Hematopoietic multipotent progenitor cell treated with erythropoietin and hydrocortisone succinate and interleukin-3 and kit ligand, for 17 days (in vitro differentiated cells): ENCODE data around the gene ZFP90.
"Not testable (repeated sequence)": the region's sequence is repeated elsewhere in the genome, so short reads cannot be mapped to it uniquely, and the experiment has no call there.

Experiments
- DNase-seq: peaks from one replicate; pipeline ENCODE4 v3.0.0-alpha.2; 2015; ENCODE audit warnings: low spot score

The ZFP90 gene

DNA sequence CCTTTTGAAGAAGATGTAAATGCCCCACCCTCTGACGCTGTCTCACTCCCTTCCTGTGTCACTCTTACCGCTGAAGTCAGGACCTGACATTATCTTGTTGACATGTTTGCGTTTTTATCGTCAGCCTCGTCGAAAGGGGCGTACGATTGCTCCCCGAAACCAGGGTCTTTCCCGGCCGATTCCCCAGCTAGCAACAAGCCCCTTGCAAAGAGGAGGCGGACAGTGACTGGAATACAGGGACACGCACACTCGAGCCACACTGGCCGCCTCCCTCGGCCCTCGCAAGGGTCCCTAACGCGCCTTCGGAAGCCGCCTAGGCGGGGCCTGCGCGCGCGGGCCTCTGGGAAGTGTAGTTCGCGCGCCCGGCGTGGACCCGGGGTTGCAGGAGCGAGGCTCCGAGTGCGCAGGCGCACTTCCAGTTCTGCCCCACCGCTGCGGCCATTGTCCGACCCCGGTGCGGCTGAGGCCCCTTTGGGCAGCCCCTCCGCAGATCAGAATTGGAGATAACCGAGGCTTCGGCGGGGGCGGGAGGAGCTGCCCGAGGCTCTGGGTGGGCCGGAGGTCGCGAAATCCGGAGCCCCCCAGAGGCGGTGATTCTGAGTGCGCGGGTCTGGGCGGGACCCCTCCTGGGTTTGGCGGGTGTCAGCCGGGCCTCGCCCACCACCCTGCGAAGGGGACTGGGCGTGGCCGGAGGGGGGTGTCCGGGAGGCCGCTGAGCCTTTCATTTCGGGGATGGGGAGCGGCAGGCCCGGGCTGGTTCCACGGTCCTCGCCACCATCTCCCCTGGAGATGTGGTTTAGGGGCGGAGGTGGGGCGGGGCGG, at the start of gene ZFP90:
TSS of gene ZFP90 (plus strand) at position 412 of the 822 bp plus-strand sequence. CDS start 502 bp downstream, outside the sequence.
- peak; percentile 86 for DNase-seq

DNA sequence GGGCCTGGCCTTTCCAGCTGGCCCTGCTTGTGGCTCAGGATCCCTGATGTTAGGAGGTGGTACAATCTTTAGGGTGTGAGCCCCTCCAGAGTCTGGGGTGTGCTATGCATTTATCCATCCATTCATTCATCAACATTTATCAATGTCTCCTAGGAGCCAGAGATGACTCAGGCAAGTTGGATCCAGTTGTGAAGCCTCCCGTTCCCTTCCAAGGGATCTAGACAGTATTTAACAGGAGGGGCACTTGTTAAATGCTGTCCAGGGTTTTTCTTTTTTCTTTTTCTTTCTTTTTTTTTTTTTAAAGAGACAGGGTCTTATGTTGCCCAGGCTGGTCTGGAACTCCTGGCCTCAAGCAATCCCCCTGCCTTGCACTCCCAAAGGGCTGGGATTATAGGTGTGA, 48.7 kb upstream of the ZFP90 start:
- DNase-seq, result no peak

DNA sequence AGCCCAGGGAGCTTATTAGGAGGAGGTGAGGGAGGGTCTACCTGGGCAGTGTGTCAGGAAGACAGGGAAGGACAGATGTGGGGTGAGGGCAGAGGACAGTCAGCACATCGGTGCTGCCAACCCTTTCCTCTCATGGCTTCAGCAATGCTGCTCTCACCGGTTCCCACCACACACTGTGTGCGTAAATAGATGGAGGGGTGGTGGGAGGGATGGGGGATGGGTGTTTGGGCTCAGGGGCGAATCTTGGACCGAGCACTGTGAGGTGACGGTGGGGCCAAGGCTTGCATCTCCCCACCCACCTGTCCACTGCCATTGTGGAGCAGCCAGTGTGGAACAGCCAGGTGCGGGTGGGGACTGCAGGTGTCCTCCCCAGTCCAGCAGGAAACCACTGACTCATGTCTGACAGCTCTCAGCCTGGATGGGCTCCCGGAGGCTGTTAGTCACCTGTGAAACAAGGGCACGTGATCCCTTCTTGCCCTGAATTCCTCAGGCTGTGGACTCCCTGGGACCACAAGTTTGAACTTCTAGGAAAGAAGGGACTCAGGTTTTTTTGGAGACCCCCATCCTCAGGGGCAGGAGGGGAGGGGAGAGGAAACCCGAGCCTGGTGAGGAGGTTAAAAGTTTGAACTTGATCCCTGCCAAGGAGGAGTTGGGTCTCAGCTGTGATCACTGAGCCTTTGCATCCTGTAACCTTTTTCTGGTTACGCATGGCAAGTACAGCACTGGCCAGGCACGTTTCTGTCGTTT, 48.1 kb upstream of the ZFP90 start:
- DNase-seq, result no peak

DNA sequence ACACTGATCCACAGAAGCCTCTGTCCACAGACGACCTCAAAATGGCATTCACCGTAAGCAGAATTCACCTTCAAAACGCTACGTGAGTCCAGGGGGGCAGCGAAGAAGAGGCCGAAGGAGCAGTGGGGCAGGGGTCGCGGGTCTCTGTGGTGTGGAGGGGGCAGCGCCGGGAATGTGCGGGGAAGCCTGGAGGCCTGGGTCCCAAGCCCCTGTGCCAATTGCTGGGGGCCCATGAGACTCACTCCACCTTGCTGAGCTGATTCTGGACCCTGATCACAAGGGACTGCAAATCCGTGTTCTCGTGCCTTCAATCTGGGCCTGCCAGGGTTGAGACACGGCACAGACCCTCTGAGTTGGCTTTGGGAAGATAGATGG, 47.5 kb upstream of the ZFP90 start:
- no peak for DNase-seq

DNA sequence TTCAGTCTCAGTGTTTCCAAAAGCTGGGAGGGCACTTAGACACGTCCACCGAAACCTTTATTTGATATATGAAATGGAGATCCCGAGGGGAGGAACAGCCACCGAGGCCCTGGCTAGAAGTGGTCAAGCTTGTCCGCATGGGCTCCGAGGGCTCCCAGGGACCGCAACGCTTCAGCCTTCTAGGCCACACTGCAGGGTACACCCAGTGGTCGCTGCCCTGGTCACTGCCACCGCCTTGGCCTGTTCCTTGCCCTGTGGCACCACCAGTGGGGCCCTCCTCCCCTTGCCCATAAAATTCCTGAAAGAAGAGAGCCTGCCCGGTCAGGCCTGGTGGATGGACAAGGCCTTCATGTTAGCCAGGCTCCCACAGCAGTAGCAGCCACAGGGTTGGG, 46.9 kb upstream of the ZFP90 start:
- no peak for DNase-seq

DNA sequence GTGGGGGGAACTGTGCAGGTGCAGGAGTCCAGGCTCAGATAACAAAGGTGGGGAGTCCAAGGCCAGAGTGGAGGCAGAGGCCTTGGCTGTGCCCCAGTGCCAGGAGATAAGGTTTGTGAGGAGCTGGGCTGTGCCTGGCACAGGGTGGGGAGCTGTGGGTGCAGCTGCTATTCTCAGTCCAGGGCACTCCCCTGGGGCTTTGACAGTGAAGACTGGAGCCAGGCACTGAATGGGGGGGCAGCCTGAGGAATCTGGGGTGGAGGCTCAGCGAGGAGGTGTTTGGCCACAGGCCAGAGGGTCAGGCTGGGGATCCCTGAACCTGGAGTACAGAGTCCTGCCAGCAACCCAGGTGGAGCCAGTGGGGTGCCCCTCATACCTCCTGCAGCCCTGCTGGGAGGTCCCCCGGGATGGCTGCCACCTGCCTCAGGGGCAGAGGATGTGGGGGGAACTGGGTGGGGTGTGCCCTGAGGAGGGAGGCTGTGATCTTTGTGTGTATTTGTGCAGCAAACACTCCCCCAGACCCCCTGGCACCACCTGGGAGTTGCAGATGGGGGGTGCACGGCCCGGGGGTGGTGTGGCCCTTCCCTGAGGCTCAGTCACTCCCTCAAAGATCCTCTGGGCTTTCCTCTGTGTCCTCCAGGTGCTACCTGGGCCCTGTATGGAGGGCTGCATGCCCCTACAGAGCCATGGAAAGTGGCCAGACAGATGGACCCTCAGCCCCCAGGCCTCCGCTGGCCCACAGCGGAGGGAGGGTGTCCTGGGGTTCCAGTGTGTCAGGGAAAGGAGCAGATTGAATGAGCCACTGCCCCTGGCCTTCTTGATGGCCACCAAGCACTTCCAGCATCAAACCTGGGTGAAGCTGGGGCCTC, 46.3 kb upstream of the ZFP90 start:
- DNase-seq, result no peak

DNA sequence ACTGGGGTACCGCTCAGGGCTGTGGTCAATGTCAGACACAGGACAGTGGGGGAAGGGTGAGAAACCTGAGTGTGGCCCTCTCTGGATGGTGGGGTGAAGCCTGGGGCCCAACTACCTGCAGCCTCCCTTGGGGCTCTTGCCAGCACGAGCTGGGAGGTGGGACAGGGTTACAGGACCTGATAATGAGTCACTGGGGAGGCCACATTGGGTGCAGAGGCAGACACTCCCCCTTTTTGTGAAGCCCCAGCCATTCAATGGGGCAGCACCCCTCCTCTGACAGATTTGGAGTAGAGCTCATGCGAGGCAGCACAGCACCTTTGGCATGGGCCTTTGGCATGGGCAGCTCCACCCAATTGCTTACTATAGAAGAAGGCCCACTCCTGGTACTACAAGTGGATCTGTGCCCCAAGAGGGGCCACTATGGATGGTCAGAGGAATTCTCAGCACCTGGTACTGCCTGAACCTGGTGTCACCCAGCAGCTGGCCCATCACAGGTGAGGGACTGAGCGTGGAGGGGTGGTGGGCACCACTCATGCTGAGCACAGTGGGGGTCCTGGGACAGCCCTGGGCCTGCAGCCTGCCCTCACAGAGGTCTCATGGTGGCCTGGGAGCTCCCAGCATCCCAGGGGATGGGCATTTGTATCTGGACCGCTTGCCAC, 45.5 kb upstream of the ZFP90 start:
- no peak for DNase-seq

DNA sequence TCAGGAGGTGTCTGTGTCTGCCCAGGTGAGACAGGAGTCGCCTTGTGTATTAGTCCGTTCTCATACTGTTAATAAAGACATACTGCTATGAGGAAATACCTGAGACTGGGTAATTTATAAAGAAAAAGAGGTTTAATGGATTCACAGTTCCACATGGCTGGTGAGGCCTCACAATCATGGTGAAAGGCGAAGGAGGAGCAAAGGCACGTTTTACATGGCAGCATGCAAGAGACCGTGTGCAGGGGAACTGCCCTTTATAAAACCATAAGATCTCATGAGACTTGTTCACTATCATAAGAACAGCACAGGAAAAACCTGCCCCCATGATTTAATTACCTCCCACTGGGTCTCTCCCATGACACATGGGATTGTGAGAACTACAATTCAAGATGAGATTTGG, 44.8 kb upstream of the ZFP90 start:
- not testable (repeated sequence) for DNase-seq

DNA sequence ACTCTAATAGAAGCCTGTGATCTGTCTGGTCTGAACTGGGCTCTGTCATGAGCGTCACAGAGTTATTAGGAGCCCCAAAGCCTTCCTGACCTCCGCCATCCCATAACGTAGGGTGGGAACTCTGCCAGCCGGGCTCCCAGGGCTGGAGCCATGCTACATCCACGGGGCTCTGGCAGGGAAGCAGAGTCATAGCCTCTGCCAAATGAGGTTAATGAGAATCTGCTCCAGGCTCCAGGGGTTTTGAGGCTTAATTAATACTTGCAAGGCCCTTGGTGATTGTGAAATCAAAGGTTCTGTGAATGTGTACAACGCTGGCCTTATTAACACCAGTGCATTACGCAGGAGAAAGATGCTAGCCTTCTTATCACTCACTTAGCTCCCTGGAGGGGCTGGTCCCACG, 42.4 kb upstream of the ZFP90 start:
- no peak for DNase-seq

DNA sequence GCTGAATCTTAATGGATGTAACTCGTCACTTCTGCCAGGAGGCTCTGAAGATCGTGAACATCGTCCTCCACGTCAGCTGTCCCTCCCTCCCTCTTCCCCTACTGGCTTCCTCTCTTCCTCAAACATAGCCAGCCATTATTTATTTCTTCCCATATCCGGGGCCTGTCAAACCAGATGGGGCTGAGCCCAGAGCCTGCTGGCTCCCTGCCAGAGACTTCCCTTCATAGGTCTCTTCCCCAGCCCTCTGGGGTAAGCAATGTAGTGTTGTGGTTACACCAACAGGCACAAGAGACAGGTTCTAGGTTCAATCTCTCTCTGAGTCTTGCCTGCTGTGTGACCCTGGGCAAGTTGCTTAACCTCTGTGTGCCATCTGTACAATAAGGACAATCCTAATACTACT, 40.1 kb upstream of the ZFP90 start:
- DNase-seq, result no peak

DNA sequence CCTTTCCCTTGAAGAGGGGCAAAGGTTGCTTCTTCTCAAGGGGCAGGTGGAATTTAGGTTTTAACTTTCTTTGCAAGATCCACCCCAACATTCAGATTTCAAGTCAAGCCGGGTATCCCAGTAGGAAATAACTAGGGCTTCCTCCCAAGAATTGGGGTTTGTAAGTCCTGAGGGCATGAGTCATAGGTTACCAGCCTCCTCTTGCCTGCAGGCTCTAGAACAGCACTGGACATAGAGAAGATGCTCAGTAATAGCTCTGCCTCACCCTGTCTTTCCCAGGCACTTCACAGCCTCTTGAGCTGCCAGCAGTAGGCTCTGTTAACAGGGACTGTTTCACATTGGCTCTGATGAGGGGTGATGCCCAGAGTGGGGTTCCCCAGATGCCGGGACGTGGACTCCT, 35.8 kb upstream of the ZFP90 start:
- DNase-seq, result no peak

DNA sequence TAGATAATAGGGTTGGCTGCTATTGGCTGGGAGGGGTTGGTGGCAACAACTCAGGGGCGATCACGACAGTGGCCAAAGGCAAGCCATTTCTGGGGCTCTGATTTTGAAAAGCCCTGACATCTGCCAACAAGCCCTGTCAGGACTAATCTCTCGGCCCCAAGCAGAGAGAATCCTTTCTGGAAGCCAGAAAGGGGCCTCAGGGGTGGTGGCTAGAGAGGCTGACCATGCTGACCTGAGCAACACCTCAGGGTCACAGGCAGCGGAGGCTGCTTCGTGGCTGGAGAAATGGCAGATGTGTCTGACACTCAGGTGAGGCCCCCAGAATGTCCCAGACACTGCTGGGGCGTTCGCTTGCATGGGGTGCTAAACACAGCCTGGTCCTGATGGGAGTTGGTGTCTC, 35.0 kb upstream of the ZFP90 start:
- no peak for DNase-seq

DNA sequence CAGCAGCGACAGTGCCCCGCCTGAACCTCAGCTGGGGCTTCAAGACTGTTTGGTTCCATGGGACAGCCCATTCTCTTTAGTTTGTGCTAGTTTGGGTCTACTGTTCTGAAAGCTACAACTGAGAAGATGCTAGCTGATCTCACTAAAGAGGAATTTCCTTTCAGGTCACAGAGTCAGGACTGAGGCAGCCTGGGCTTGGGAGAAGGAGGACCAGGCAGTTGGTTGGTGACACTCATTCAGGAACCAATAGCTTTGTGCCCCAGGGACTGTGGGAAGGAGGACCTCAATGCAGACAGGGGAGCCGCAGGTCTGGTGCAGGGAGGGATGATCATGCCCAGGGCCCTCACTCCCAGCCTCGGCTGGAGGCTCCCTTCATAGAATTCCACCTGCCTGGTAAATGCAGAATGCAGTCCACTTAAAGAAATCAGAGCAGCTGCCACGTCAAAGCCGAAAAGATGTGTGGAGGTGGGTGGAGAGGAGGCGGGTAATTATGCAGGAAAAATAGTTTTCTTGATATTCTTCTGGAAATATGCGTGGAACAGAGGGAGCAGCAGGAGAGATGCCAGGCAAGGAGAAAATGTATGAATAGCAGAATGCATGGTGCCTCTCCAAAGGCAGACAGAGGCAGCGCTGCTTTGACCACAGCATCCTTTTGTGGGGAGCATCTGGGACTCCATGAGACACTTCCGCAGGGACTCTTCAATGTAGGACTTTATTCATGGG, 32.6 kb upstream of the ZFP90 start:
- DNase-seq, result no peak

DNA sequence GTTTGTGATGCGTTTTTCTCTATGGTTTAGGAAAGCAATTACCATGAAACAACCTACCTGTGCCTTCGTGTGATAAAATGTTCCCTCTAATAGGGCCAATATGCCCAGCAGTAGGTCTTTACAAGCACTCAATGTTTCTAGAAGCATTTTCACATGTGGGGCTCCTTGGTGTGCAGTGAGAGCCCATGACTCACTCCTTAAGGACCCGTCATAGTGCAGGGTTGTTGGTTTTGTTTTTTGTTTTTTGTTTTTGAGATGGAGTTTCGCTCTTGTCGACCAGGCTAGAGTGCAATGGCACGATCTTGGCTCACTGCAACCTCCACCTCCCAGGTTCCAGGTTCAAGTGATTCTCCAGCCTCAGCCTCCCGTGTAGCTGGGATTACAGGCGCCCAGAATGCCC, 31.1 kb upstream of the ZFP90 start:
- no peak for DNase-seq

DNA sequence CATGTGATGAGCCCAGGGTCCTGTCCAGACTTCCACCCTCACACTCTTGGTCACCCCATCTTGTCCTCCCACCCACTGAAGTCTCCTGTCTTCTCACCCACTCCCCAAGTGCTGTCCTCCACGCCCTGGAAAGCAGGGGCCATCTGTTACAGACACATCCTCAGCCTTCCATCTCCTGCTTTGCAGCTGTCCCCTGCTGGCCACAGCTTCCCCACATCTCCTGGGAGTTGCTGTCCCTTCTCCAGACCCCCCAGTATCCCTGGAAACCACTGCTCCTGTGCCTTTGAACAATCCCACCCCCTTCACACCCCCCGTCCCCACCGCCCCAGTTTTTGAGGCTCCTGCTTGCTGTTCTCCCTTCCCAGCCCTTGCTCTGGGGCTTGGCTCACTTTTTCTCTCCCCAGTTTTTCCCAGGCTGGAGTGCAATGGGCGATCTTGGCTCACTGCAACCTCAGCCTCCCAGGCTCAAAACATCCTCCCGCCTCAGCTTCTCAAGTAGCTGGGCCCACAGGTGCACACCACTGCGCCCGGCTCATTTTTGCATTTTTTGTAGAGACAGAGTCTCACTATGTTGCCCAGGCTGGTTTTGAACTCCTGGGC, 30.4 kb upstream of the ZFP90 start:
- no peak for DNase-seq

DNA sequence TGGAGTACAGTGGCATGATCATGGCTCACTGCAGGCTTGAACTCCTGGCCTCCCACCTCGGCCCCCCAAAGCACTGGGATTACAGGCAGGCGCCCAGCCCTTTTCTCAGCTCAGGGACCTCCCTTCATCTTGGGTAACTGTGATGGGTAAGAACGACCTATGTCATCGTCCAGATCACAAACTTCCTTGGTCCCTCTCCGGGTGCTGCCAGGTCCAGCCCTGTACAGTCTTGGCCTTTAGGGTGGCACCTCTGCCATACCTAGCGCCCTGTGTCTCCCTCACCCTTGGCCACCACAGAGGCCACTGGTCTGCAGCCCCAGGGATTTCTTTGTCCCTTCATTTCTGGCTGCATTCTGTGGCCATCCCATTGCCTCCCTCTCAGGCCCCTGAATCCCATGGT, 29.7 kb upstream of the ZFP90 start:
- DNase-seq, result no peak

DNA sequence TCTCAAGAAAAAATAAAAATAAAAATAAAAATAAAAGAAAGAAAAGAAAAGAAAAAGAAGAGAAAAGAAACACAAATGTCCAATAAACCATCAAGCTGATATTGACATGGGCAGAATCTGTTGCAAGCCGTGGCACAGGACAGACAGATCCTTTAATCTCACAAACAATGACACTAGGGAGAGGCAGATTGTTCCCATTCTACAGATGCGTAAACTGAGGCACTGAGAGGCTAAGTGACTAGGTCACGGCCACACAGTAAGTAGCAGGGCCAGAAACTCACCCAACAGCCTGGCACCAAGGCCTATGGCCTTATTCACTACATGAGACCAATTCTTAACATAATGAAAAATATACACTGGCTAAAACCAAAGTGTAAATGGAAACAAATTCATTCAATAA, 28.3 kb upstream of the ZFP90 start:
- no peak for DNase-seq

DNA sequence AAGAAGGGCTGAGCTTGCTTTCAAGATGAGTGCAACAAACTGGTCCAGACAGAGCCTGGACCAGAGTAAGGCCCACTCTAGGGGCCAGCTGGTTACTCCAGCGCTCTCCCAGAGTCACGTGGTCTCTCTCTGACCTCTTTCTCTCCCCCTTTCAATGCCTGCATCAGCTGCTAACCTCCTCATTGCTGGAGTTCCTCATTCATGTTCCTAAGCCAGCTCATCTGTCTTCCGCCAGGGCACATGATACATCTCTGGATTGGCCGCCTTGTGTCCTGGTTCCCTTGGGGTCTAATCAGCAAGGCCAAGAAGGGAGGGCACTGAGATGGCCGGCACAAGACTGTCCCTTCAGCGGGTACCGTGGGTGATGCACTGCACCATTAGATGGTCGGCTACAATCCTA, 26.9 kb upstream of the ZFP90 start:
- no peak for DNase-seq

DNA sequence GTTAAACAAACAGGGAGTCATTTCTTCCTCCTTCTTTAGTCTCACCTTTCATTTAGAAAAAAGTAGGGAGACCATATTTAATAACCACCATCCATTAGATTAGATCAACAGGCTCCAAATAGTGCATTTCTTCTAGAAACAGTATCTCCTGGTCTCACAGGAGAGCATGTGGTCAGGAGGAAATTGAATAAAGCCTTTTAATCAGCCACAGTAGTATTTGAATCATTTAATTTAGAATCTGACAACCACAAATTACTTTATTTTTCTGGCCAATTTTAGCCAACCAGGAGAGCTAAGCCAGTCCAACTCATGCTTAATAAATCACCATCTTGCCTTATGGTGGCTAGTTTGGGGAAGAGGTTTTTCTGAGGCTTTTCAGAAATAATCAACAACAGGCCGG, 26.3 kb upstream of the ZFP90 start:
- no peak for DNase-seq

DNA sequence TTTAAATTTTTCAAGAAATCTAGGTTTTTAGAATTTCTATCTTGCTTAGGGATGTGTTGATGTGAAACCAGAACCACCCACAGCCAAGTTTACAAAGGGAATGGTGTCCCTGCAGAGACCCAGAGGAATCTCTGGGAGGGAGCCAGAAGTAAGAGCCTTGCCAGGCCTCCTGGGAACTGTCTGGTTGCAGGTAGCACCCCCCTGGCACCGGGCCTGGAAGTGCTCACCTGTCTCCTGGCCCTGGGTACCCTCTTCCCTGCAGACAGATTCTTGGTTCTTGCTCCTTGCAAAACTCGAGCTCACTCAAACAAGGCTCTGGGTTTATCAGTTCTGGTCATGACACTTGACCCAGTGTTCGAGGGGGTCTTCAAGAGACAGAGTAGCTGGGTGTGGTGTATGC, 24.6 kb upstream of the ZFP90 start:
- DNase-seq, result no peak

DNA sequence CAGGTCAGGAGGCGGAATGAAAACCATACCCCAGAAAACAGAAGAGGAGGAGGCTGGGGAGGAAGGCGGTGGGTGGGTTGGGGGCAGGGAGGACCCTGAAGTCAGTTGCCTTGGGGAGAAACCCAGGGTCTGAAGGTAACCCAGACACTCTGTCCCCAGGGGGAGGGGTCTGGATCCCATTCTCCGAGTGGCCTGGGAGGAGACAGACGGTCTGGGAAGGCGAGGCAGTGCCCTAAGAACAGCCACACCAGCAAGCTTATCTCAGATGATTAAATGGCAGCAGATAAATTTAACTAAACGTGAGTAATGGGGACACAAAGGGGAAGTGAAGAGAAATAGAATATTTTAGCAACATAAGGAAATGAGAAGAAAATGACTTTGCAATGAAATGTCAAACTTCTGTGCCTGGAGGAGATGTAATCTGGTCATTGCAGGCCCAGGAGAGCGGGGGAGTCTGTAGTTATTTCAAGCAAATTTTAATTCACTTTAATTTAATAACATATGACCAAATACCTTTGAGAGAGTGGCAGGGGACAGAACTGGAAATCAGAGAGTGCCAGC, 21.4 kb upstream of the ZFP90 start:
- DNase-seq, result no peak
